Stimulated activated CD8-positive, alpha-beta memory T cell treated with anti-CD3 and anti-CD28 coated beads, Interleukin-15, amount 100 ng/mL, for 48 hours (primary cell): Measurements from ENCODE around the gene OR6S1.

ENCODE experiments used
- DNase-seq, 2 donors: peaks; one replicate each; pipeline ENCODE4 v3.0.0-alpha.2; 2020; ENCODE audit warnings: low read depth in 2 of 2

The OR6S1 gene, protein sequence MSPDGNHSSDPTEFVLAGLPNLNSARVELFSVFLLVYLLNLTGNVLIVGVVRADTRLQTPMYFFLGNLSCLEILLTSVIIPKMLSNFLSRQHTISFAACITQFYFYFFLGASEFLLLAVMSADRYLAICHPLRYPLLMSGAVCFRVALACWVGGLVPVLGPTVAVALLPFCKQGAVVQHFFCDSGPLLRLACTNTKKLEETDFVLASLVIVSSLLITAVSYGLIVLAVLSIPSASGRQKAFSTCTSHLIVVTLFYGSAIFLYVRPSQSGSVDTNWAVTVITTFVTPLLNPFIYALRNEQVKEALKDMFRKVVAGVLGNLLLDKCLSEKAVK

DNA sequence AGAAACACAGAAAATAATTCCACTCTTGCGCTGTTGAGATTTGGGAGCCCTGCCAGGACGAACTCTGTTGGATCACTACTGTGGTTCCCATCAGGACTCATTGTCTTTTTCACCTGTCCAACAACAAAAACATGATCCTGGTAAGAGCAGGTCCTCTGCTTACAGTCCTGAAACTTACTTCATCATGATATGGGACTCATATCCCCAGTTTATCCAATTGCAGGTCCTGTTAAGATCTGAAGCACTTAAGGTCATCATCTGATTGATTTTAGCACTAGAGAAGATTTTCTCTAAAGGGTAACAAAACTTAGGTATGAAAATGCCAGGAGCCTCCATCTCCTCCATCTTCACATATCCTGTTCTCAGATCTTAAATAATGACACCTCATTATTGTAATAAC lies at the start of gene OR6S1:
Gene OR6S1 (minus strand): TSS at position 101 of the 400 bp plus-strand sequence. CDS start 0 bp downstream, at position 101.
- no peak for DNase-seq

DNA sequence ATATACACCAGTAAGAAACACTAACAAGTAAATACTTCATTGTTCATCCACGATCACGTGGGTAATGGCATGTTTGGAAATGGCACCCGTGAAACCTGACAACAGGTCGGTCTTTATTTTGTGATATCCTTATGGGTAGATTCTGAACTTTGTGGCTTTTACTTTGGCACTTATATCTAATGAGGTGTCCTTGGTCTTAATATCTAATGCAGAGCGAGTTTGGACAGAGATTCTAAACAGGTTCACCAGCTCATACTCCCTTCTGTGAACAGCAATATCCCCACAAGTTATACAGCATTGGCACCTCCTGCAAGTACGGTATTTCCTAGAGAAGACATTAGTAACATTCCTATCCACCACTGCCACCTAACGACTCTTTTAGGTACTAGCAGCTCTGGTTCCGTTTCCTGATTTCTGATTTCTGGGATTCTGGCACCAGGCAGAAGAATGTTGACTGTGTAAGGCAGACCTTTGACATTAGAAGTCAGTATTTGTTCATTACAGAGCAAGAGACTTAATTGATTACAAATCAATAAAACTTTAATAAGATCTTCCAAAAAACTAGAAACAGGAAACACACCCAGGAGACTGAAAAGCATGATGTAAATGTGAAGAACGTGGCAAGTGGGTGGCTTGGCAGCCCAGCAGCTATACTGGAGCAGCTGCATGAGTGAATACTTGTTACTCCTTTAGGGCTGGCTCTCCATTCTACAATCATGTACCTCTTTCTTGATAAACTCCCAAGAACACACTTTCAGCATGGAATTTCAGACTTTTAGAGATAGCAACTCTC lies 49.6 kb upstream of the OR6S1 start:
- no peak for DNase-seq

DNA sequence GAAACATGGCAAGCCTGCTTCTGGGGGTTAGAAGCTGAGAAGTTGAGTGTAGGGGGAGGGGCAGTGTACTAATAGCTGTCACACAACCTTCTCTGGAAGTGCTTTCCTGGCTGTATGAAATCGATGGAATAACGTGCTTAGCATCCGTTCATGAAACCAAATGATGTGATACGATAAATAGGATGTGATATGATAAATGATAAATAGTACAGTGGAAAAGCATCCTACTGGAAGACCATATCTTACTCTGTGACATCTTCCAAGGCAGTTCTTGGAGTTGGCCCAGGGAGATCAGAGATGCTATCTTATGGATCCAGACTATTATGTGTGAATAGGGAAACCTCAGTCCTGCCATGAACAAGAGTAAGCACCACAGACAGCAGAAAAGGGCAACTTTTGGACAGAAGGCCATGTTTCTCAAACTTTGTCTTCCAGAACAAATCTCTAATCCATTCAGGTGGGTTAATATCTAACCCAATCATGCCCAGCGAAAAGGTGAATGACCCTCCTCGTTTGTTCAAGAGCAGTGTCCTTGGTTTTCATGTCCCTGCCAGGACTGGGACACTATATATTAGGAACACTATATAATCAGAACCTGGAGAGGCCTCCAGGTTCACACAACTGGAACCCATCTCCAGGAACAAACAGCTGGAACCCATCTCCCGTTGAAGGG lies 46.8 kb upstream of the OR6S1 start, which contains the start of gene ANG:
Gene ANG (plus strand): TSS at position 598 of the 673 bp plus-strand sequence. CDS start 4,801 bp downstream, outside the sequence.
- DNase-seq = no peak

DNA sequence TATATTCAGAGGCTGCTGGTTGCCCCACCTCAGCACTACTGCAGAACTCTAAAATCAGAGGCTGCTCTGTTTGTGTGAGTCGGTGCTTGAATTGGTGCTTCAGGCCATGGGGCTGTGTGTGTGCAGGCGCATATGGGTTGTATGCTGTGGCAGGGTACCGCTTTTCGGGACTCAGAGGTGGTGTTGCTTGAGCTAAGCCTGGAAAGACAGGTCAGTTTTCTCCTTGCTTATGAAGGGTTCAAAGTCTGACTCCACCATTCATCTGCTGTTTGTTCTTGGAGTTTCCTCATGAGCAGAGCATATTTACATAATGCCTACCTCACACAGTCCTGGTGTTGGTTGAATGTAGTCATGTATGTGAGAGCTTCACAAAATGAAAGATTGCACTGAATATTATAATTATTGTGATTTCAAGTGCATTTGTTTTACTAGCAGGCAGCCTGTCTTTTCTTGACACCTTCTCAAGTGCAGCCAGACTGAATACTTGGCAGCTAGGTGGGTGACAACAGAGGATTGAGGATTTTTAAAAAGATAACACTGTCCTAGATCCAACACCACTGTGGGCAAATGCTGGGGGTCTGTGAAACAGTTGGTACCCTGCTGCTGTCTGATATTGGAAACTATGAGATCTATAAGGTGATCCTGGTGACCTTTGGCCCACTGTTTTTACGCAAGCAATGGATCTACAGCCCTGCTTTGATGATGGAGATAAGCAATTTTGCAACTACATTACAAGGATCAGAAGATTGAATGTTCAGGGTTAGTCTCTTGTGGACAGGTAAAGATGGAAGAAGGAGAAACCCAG lies 46.1 kb upstream of the OR6S1 start:
- no peak for DNase-seq

DNA sequence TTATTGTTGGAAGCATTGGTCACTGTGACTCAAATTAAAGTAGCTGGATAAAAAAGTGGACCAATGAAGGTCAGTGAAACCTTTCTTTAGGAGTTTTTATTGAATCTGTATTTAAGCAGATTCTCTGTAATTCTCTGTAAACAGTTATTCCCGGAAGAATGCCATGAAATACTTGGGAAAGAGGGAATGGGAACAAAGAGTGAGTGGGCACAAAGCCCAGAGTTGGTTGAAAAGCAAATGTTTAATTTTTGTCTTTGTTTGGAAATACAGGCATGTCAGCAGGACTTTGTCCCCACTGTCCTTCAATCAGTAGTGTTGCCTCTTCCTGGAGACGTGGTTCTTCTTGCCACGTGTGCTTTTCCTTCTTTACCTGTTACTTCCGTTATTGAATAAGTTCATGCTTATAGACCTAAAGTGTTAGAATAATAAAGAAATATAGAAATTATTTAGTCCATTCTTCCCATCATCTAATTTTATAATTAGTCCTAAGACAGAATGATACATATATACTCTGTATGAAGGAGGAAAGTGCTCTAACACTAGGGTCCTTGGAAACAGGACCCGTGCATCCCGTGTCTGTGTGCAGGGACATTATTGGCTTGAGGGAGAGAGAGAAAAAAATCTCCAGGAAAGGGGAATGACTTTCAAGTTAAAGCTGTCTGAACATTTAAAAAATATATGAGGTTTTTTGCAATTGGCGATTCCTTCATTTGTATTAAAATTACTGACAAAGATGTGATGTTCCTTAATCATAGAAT lies 45.1 kb upstream of the OR6S1 start:
- no peak for DNase-seq

DNA sequence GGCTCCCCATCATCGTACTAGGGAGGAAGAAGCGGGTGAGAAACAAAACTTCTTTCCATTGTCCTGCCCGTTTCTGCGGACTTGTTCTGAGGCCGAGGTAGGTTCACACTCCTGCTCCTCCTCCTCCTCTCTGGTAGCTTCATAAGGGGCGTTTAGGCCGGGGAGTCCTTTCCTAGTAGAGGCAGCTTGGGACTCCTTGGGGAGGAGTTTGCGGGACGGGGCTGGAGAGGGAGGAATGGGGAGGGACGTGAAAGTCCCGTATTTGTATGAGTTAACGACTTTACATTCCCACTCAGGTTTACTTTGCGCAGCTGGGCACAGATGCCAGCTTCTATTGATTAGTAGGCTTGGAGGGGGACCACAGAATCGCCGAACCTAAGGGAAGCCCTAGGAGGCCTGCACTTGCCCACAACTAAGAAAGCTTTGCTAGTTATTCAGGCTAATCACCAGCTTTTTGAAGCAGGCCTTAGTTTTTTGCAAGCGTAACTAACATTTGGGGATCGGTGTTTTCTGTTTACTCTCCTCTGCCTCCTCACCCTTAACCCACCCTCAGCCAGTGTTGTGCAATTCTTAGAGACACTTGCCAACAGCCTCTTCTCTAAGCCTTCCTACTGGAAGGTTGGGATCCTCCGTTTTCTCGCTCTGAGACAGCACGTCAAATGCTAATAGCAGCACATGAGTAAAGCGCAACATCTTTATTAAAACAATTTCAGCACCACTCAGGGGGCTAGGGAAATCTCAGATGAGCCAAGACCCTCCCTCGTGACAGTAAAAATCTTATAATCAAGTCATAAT lies 43.4 kb upstream of the OR6S1 start:
- no peak for DNase-seq

DNA sequence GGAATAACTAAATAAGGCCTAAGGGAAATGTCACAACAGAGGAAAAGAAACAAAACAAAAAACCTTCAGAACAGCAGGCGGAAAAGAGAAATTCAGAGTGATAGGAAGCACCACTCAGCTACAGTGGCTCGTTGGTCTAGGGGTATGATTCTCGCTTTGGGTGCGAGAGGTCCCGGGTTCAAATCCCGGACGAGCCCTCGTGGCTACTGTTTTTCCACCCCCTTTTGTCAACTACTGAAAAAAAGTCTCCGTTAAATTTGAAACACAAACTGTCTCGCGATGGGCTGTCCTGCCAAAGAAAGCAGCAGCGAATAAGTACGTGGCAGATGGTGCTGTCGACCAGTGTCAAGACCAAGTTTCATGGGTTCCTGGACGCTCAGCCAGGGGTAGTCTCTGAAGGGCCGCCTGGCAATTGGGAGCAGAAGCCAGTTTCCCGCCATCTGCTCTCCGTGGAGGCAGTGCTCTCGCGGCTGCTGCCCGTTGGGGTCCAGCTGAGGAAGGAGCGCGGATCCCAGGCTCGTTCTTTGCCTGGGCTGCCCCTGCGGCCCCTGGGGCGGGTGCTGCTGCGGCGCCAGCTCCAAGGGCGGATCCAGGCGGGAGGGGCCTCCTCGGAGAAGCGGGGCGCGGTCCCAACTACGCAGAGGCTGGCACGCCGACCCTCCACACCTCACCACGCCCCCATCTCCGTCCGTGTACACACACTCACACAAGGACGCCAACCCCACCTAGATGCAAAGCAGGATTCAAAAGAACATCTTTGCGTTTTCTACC lies 42.6 kb upstream of the OR6S1 start, which contains the start of gene RNASE4:
Gene RNASE4 (plus strand): TSS at position 670 of the 771 bp plus-strand sequence. CDS start 14,812 bp downstream, outside the sequence.
- DNase-seq = peak; percentile 64 to 65

DNA sequence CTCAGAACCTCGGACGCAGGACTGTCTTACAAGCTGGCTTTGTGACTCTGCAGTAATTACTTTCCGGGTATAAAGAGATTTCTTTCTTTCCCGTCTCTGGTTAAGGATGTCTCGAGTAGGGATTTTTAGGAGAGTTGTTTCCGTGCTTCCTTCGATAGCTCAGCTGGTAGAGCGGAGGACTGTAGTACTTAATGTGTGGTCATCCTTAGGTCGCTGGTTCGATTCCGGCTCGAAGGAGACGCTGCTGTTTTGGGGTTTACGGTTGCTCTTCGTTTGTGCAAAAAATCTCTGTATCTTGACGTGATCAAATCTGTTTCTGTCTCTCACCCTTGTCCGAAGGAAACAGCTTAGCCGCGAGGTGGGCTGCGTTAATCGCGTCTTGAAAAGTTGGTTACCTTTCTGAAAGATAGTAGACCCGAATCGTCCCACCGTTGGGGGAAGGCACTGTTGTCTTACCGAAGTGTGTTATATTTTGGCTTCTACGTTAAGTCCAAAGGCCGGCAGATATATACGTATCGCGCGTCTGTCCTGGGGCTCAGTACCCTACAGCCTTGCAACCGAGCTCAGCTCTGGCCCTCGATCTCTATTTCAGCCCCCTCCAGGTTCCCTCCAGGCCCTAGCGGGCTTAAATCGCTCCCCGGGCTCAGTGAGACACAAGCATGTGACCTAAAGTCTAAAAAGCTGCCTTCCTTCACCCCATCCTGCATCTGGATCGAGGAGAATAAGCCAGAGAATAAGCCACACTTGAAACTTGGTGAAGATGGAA lies 41.8 kb upstream of the OR6S1 start:
- peak in 1 of 2 donors; percentile 72 for DNase-seq

DNA sequence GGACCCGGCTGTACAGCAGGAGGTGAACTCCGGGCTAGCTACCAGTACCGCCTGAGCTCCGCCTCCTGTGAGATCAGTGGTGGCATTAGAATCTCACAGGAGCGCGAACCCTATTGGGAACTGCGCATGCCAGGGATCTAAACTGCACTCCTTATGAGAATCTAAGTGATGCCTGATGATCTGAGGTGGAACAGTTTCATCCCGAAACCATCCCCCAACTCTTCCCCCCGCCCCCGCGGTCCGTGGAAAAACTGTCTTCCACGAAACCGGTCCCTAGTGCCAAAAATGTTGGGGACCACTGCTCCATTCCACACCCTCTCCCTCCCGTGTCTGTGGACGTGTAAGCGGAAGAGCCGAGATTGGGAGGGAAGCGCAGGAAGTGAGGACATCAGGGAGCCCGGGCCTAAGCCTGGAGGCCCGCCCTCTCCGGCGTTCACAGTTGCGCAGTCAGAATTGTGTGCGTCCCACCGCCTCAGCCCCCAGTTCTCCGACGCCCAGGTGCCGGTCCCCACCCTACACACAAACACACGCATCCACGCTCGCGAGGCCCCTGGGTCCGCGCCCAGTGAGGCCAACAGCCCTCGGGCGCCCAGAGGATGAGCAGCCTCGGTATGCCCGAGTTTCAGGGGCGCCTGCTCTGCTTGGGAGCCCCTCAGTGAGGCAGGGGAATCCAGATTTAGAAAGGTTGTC lies 41.1 kb upstream of the OR6S1 start:
- DNase-seq = peak; percentile 70 to 78

DNA sequence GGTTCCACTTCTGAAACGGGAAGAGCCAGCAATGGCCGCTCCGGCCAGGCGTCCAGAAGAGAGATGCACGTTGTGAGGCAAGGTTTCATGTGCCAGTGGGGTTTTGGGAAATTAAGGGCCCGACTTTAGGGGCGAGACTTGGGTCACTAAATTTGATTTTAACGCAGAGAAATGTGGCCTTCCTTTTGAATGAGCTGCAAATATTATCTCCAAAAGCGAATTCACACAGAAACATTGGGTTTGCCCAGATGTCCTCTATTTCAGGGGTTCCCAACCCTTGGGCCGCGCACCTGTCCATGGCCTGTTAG lies 40.6 kb upstream of the OR6S1 start:
- no peak for DNase-seq

DNA sequence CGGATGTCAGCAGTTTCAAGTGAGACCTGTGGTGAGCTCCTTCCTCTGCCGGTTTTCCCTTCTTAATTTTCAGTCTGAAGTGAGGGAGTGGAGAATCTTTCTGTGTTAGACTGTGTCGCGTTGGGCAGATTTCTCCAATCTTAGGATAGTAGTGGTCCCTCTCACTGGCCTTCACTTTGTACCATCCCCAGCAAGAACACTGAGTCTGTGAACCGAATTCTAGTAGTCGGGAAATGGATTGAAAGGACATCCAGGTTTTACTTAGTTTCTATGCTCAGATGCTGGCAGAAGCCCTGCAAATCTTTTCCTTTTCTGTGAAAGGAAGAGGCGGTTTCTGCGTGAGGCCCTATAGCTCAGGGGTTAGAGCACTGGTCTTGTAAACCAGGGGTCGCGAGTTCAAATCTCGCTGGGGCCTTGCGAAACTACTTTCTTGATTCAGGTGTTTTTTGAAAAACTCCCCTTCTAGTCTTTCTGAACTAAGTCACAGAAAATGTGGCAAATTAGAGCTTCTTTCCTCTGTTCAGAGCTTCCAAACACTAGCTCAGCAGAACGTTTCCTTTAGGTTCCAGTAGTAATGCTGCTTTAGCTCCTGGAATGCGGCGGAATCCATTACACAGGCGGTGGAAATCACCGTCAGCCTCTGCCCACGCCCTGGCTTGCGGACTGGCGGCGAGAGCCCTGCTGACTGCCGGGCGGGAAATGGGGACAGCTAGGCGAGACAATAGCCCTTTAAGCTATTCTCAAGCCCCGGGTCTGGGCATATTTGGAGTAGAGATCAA lies 40.0 kb upstream of the OR6S1 start:
- peak; percentile 75 to 79 for DNase-seq

DNA sequence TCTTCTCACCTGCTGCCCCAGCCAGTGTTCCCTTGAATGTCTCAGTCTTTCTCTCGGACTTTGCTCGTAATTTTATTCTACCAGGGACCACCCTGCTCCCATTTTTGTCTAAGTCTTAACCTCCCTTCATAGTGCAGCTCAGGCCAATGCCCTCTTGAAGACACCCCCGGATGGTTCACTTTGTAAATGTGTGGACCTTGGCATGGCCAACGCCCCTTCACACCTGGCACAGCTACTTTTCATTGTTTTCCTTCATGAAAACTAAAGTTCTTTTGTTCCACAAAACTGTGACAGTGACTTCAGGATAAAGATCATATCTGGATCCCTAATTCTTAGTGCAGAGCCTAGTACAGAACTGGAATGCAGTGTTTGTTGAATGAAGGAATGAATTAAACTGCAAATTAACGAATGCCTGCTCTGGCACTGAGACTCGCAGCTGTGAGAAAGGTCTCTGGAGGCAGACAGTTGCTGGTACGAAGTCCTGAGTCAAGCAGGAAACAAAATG lies 39.4 kb upstream of the OR6S1 start:
- peak in 1 of 2 donors; percentile 48 for DNase-seq

DNA sequence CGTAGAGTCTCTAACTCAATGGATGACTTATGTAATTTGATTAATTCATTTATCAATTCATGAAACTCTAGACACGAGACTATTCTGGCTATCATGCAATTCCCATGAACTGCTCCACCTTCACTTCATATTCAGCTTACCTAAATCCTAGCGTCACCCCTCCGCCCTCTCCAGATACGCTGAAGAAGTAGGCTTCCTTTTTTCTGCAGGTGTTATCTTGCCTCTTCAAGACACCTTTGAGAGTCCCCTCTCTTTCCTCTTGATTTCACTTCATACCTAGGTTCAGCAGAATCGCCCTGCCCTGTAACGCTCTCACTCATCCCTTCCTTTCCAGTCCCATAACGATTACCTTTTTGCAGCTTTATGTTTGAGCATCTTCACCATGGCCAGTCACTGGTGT lies 38.9 kb upstream of the OR6S1 start:
- DNase-seq = no peak

DNA sequence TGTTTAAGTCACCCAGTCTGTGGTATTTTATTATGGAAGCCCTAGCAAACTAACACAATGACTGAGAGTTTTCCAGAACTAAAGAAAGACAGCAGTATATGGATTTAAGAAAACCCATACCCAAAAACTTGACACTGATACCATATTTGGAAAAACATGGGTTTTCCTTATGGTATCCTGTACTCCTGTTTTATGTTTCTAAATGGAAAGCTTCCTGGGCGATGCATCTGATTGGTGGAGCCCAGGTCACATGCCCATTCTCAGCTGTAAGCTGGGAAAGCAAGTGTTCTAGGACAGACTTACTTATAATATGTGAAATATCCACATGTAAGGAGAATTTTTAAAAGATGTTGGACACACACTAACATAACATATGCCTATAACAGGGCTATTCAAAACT lies 38.4 kb upstream of the OR6S1 start:
- DNase-seq = no peak

DNA sequence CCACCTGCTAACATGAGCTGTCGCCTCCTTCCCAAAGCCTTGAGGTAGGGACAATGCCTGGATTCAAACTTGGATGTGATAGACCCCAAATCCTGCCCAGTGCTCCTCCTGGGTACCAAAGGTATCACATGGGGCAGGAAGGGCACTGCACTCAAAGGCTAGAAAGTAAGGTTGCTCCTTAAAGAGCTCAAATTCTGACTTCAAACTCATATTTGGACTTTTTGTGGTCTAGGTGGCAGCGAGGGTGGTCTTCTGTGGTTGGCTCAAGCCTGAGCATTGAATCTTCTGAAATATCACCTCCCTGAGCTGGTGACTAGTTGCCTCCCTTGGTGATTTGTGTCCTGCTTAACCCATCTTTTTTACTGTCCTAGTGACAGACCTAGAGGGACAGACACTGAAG lies 34.6 kb upstream of the OR6S1 start:
- DNase-seq = no peak

DNA sequence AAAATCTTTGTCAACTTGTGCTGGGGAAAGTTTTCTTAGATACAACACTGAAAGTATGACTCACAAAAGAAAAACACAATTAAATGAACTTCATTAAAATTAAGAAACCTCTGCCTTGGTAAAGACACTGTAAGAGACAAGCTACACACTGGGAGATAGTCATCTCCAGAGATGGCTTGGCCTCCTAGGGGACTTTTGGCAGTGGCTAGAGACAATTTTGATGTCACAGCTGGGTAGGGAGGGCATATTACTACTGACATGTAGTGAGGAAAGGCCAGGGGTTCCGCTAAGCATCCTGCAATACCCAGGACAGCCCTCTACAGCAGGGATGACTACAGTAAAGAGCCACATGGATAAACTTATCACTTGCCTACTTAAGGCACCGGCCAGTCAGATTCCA lies 34.2 kb upstream of the OR6S1 start:
- DNase-seq = no peak
